ENCODE measurements around the gene CCDC77.
"Not testable (repeated sequence)": the region's sequence is repeated elsewhere in the genome, so short reads cannot be mapped to it uniquely, and the experiment has no call there.

CCDC77 gene

GRCh38 chr12:367972-368371 is 33.5 kb upstream of the CCDC77 start:
- no peaks in the 10 kb centered on the region for H3K27me3 ChIP-seq (ENCODE audit: insufficient read depth, low read depth)
- H3K4me3 ChIP-seq (IDR thresholded peaks at IDR 0.05; ENCODE audit: insufficient read depth, low read depth, low read length) = no peak overlapping the region
- no peaks in the 10 kb centered on the region for H3K79me2 ChIP-seq (ENCODE audit: insufficient read depth, low read depth)
- H2AFZ ChIP-seq (ENCODE audit: low read depth) = no peak overlapping the region
- H3K4me1 ChIP-seq (ENCODE audit: low read depth, poor library complexity, severe bottlenecking) = no peaks in the 10 kb centered on the region
- no peak overlapping the region for H3K9ac ChIP-seq
- no peaks in the 10 kb centered on the region; the same call in 1 of the 2 replicates for H3K36me3 ChIP-seq (ENCODE audit: insufficient read depth)
- no peak overlapping the region for H3K4me2 ChIP-seq
- TF ChIP-seq CTCF (conservative IDR thresholded peaks at IDR 0.05; ENCODE audit: low read depth, low read length) = no peak
- H4K20me1 ChIP-seq (ENCODE audit: insufficient read depth) = no peaks in the 10 kb centered on the region
- no peak overlapping the region for H3K27ac ChIP-seq

- not testable (repeated sequence) for H3K9ac ChIP-seq; H3K27me3 ChIP-seq (ENCODE audit: insufficient read depth, low read depth); H3K4me2 ChIP-seq; H4K20me1 ChIP-seq (ENCODE audit: insufficient read depth); H3K4me1 ChIP-seq (ENCODE audit: low read depth, poor library complexity, severe bottlenecking); H3K36me3 ChIP-seq (ENCODE audit: insufficient read depth); H3K4me3 ChIP-seq (IDR thresholded peaks at IDR 0.05; ENCODE audit: insufficient read depth, low read depth, low read length); H3K27ac ChIP-seq; H2AFZ ChIP-seq (ENCODE audit: low read depth); H3K79me2 ChIP-seq (ENCODE audit: insufficient read depth, low read depth)
Observed at GRCh38 chr12:370739-371485, 30.5 kb upstream of the CCDC77 start.

- H4K20me1 ChIP-seq (ENCODE audit: insufficient read depth) = peaks cover 19% of the 10 kb centered on the region; the same call in 1 of the 2 replicates
- peak overlapping the region; percentile 76; the same call in 1 of the 2 replicates for H3K27ac ChIP-seq
- peak overlapping the region; percentile 100 for H3K4me2 ChIP-seq
- no peak overlapping the region for H3K4me3 ChIP-seq (IDR thresholded peaks at IDR 0.05; ENCODE audit: insufficient read depth, low read depth, low read length)
- no peak overlapping the region for H2AFZ ChIP-seq (ENCODE audit: low read depth)
- peak overlapping the region; percentile 69; the same call in 1 of the 2 replicates for H3K9ac ChIP-seq
- H3K4me1 ChIP-seq (ENCODE audit: low read depth, poor library complexity, severe bottlenecking) = peaks cover 28% of the 10 kb centered on the region
- H3K27me3 ChIP-seq (ENCODE audit: insufficient read depth, low read depth) = no peaks in the 10 kb centered on the region
- no peaks in the 10 kb centered on the region; the same call in 1 of the 2 replicates for H3K36me3 ChIP-seq (ENCODE audit: insufficient read depth)
- TF ChIP-seq CTCF (conservative IDR thresholded peaks at IDR 0.05; ENCODE audit: low read depth, low read length) = no peak
- H3K79me2 ChIP-seq (ENCODE audit: insufficient read depth, low read depth) = peaks cover 46% of the 10 kb centered on the region
Observed at GRCh38 chr12:386651-387050, 14.8 kb upstream of the CCDC77 start.

- Histone ChIP-seq H3K27ac (peak overlapping the region; percentile 76), H3K27me3 (ENCODE audit: insufficient read depth, low read depth) (no peaks in the 10 kb centered on the region), H3K4me2 (peak overlapping the region; percentile 100), H3K4me3 (IDR thresholded peaks at IDR 0.05; ENCODE audit: insufficient read depth, low read depth, low read length) (no peak overlapping the region), H2AFZ (ENCODE audit: low read depth) (no peak overlapping the region), H3K36me3 (ENCODE audit: insufficient read depth) (no peaks in the 10 kb centered on the region), H3K4me1 (ENCODE audit: low read depth, poor library complexity, severe bottlenecking) (peaks cover 28% of the 10 kb centered on the region), H4K20me1 (ENCODE audit: insufficient read depth) (peaks cover 19% of the 10 kb centered on the region; the same call in 1 of the 2 replicates), H3K79me2 (ENCODE audit: insufficient read depth, low read depth) (peaks cover 46% of the 10 kb centered on the region), H3K9ac (peak overlapping the region; percentile 69)
- no peak for TF ChIP-seq CTCF (conservative IDR thresholded peaks at IDR 0.05; ENCODE audit: low read depth, low read length)
Observed at GRCh38 chr12:388012-388411, 13.4 kb upstream of the CCDC77 start.

GRCh38 chr12:388541-389141 is 12.8 kb upstream of the CCDC77 start:
- Histone ChIP-seq H3K27ac (peak overlapping the region; percentile 76), H3K4me1 (ENCODE audit: low read depth, poor library complexity, severe bottlenecking) (peaks cover 28% of the 10 kb centered on the region), H2AFZ (ENCODE audit: low read depth) (peak overlapping the region; percentile 90), H3K79me2 (ENCODE audit: insufficient read depth, low read depth) (peaks cover 46% of the 10 kb centered on the region), H3K4me3 (IDR thresholded peaks at IDR 0.05; ENCODE audit: insufficient read depth, low read depth, low read length) (no peak overlapping the region), H4K20me1 (ENCODE audit: insufficient read depth) (peaks cover 19% of the 10 kb centered on the region; the same call in 1 of the 2 replicates), H3K4me2 (peak overlapping the region; percentile 100), H3K27me3 (ENCODE audit: insufficient read depth, low read depth) (no peaks in the 10 kb centered on the region), H3K36me3 (ENCODE audit: insufficient read depth) (no peaks in the 10 kb centered on the region), H3K9ac (peak overlapping the region; percentile 69)
- TF ChIP-seq CTCF (conservative IDR thresholded peaks at IDR 0.05; ENCODE audit: low read depth, low read length) = no peak

Data from KMS-11 (cell line).